ENCODE results near the gene C1orf174.

Gene C1orf174

DNA sequence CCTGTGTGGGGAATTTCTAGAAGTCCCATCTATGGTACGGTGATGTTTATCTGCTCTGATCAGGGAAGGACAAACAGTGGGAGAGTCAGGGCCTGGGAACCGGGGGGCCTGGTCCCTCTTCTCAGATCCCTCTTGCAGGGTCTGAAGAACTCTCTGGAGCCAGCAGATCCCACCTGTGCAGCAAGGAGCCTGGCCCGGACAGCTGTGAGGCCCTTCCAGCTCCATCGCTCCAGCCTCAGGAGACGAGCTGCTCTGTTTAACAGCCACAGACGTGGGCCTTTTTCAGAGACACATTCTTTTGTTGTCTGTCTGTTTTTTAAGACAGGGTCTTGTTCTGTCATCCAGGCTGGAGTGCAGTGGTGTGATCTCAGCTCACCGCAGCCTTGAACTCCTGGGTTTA, 14.5 kb downstream of the C1orf174 start:
- Histone ChIP-seq H3K23ac (ENCODE audit: low read depth, low read length, poor library complexity) (no peak overlapping the region), H3K9me3 (replicated peaks in 1 of 2; ENCODE audit: control insufficient read depth in 2 of 2, insufficient read depth in 1 of 2, low read depth in 1 of 2, low read length in 2 of 2) (no peaks in the 10 kb centered on the region)
- WGBS, 2 donors (ENCODE audit: extremely low coverage in 2 of 2, insufficient read length in 2 of 2, insufficient replicate concordance in 1 of 2), result no CpG with 5 or more reads among the region's 7 CpGs

DNA sequence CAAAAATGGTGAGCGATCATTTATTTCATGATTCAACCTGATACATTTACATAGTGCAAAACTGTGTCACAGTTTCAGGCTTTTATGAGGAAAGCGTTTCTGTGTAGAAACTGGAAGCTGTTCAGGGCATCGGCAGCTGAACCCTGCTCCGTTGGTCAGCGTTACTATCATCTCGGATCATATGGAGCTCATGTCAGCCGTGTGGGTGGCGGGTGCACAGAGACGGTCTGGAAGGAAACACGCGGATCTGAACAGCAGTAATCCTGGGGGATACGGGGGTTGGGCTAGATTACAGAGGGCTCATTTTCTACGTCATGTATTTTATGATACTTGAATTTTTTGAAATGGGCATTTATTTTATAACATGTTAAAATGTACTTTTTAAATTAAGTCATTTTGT, 15.1 kb downstream of the C1orf174 start:
- H2AK5ac ChIP-seq (ENCODE audit: low read depth, low read length), result no peak overlapping the region
- DNase-seq (ENCODE audit: low spot score), result no peak
- no peak overlapping the region for H4K91ac ChIP-seq (ENCODE audit: low read depth, low read length, poor library complexity)
- no peak overlapping the region for H3K4ac ChIP-seq (ENCODE audit: low read length)
- H3K4me2 ChIP-seq (ENCODE audit: insufficient read depth, low read length, poor library complexity, severe bottlenecking), result no peak overlapping the region
- no peaks in the 10 kb centered on the region for H3K79me1 ChIP-seq (ENCODE audit: low read depth, low read length)
- WGBS, 2 donors (ENCODE audit: extremely low coverage in 2 of 2, insufficient read length in 2 of 2, insufficient replicate concordance in 1 of 2), result no CpG with 5 or more reads among the region's 13 CpGs
- H3K14ac ChIP-seq (ENCODE audit: low read length), result no peak overlapping the region
- H3K36me3 ChIP-seq (replicated peaks in 1 of 2; ENCODE audit: control insufficient read depth in 2 of 2, insufficient read depth in 2 of 2, low read length in 2 of 2), result peaks cover 7 to 50% of the 10 kb centered on the region in 2 donors
- H2BK12ac ChIP-seq (ENCODE audit: low read length), result no peak overlapping the region
- no peak overlapping the region for H3K27ac ChIP-seq (replicated peaks; ENCODE audit: low read length)
- H3K18ac ChIP-seq (ENCODE audit: low read length), result no peak overlapping the region
- H2BK120ac ChIP-seq (ENCODE audit: low read depth, low read length), result no peak overlapping the region
- H3K27me3 ChIP-seq (ENCODE audit: control insufficient read depth in 3 of 3, insufficient read depth in 3 of 3, low read depth in 1 of 3, low read length in 3 of 3), result no peaks in the 10 kb centered on the region
- no peaks in the 10 kb centered on the region for H3K4me1 ChIP-seq (ENCODE audit: control insufficient read depth in 2 of 2, insufficient read depth in 1 of 2, low read depth in 1 of 2, low read length in 2 of 2)
- H2AFZ ChIP-seq (ENCODE audit: low read length), result no peak overlapping the region
- H2BK15ac ChIP-seq (ENCODE audit: low read length), result no peak overlapping the region
- no peak overlapping the region for H3K23ac ChIP-seq (ENCODE audit: low read depth, low read length, poor library complexity)
- no peak overlapping the region for H2BK5ac ChIP-seq (ENCODE audit: low read length)
- H3K9ac ChIP-seq (ENCODE audit: low read depth, low read length, poor library complexity), result no peak overlapping the region
- no peaks in the 10 kb centered on the region for H3K9me3 ChIP-seq (replicated peaks in 1 of 2; ENCODE audit: control insufficient read depth in 2 of 2, insufficient read depth in 1 of 2, low read depth in 1 of 2, low read length in 2 of 2)
- no peak overlapping the region for H4K8ac ChIP-seq (ENCODE audit: low read depth, low read length)
- no peak overlapping the region for H3K4me3 ChIP-seq (ENCODE audit: low read length in 2 of 2)

More for the DNA sequence above, 14.5 kb downstream of the C1orf174 start:
- no peak overlapping the region for H3K27ac ChIP-seq (replicated peaks; ENCODE audit: low read length)
- no peak overlapping the region for H2BK5ac ChIP-seq (ENCODE audit: low read length)
- no peak overlapping the region for H4K8ac ChIP-seq (ENCODE audit: low read depth, low read length)
- H3K4me2 ChIP-seq (ENCODE audit: insufficient read depth, low read length, poor library complexity, severe bottlenecking), result no peak overlapping the region
- H2AK5ac ChIP-seq (ENCODE audit: low read depth, low read length), result no peak overlapping the region
- no peak overlapping the region for H2AFZ ChIP-seq (ENCODE audit: low read length)
- peaks cover 13 to 56% of the 10 kb centered on the region in 2 donors for H3K36me3 ChIP-seq (replicated peaks in 1 of 2; ENCODE audit: control insufficient read depth in 2 of 2, insufficient read depth in 2 of 2, low read length in 2 of 2)
- H4K91ac ChIP-seq (ENCODE audit: low read depth, low read length, poor library complexity), result no peak overlapping the region
- no peaks in the 10 kb centered on the region for H3K79me1 ChIP-seq (ENCODE audit: low read depth, low read length)
- no peaks in the 10 kb centered on the region for H3K27me3 ChIP-seq (ENCODE audit: control insufficient read depth in 3 of 3, insufficient read depth in 3 of 3, low read depth in 1 of 3, low read length in 3 of 3)
- no peak overlapping the region for H3K4me3 ChIP-seq (ENCODE audit: low read length in 2 of 2)
- H3K14ac ChIP-seq (ENCODE audit: low read length), result no peak overlapping the region
- H2BK12ac ChIP-seq (ENCODE audit: low read length), result no peak overlapping the region
- H3K4ac ChIP-seq (ENCODE audit: low read length), result no peak overlapping the region
- no peak overlapping the region for H2BK15ac ChIP-seq (ENCODE audit: low read length)
- H3K4me1 ChIP-seq (ENCODE audit: control insufficient read depth in 2 of 2, insufficient read depth in 1 of 2, low read depth in 1 of 2, low read length in 2 of 2), result no peaks in the 10 kb centered on the region
- DNase-seq (ENCODE audit: low spot score), result no peak
- H3K18ac ChIP-seq (ENCODE audit: low read length), result no peak overlapping the region
- H2BK120ac ChIP-seq (ENCODE audit: low read depth, low read length), result no peak overlapping the region
- H3K9ac ChIP-seq (ENCODE audit: low read depth, low read length, poor library complexity), result no peak overlapping the region

DNA sequence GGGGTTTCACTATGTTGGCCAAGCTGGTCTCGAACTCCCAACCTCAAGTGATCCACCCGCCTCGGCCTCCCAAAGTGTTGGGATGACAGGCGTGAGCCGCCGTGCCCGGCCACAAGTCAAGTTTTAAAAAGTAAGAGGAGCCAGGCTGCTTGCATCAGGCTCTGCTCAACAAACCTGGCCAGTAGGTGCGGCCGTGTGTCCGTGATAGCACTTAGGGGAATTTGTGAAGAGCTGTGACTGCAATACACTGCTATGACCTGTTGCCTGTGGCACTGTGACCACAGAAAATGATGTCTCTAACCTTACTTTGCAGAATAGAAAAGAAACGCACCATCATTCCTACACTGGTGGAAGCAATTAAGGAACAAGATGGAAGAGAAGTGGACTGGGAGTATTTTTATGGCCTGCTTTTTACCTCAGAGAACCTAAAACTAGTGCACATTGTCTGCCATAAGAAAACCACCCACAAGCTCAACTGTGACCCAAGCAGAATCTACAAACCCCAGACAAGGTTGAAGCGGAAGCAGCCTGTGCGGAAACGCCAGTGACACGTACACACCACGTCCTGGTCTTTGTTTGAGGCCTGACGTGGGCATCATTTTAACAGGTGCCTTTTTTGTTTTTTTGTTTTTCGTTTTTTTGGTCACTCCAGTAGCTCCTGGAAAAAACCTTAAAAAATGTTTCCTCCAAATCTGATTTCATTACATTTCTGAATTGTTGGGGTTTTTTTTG, 16.7 kb downstream of the C1orf174 start:
- no peak overlapping the region for H3K14ac ChIP-seq (ENCODE audit: low read length)
- H2BK5ac ChIP-seq (ENCODE audit: low read length), result no peak overlapping the region
- peaks cover 4 to 36% of the 10 kb centered on the region in 2 donors for H3K36me3 ChIP-seq (replicated peaks in 1 of 2; ENCODE audit: control insufficient read depth in 2 of 2, insufficient read depth in 2 of 2, low read length in 2 of 2)
- H4K8ac ChIP-seq (ENCODE audit: low read depth, low read length), result no peak overlapping the region
- no peak overlapping the region for H4K91ac ChIP-seq (ENCODE audit: low read depth, low read length, poor library complexity)
- no peaks in the 10 kb centered on the region for H3K4me1 ChIP-seq (ENCODE audit: control insufficient read depth in 2 of 2, insufficient read depth in 1 of 2, low read depth in 1 of 2, low read length in 2 of 2)
- no peak overlapping the region for H2BK15ac ChIP-seq (ENCODE audit: low read length)
- no peak overlapping the region for H3K4ac ChIP-seq (ENCODE audit: low read length)
- H3K18ac ChIP-seq (ENCODE audit: low read length), result no peak overlapping the region
- no peak overlapping the region for H2BK120ac ChIP-seq (ENCODE audit: low read depth, low read length)
- H3K4me2 ChIP-seq (ENCODE audit: insufficient read depth, low read length, poor library complexity, severe bottlenecking), result no peak overlapping the region
- H3K27ac ChIP-seq (replicated peaks; ENCODE audit: low read length), result no peak overlapping the region
- no peak overlapping the region for H3K23ac ChIP-seq (ENCODE audit: low read depth, low read length, poor library complexity)
- WGBS, 2 donors (ENCODE audit: extremely low coverage in 2 of 2, insufficient read length in 2 of 2, insufficient replicate concordance in 1 of 2), result no CpG with 5 or more reads among the region's 18 CpGs
- H2AK5ac ChIP-seq (ENCODE audit: low read depth, low read length), result no peak overlapping the region
- H3K79me1 ChIP-seq (ENCODE audit: low read depth, low read length), result no peaks in the 10 kb centered on the region
- H3K27me3 ChIP-seq (ENCODE audit: control insufficient read depth in 3 of 3, insufficient read depth in 3 of 3, low read depth in 1 of 3, low read length in 3 of 3), result no peaks in the 10 kb centered on the region
- no peak overlapping the region for H2BK12ac ChIP-seq (ENCODE audit: low read length)
- no peak overlapping the region for H2AFZ ChIP-seq (ENCODE audit: low read length)
- DNase-seq (ENCODE audit: low spot score), result no peak
- no peak overlapping the region for H3K9ac ChIP-seq (ENCODE audit: low read depth, low read length, poor library complexity)
- no peak overlapping the region for H3K4me3 ChIP-seq (ENCODE audit: low read length in 2 of 2)
- peaks cover 7 to 9% of the 10 kb centered on the region in 2 donors for H3K9me3 ChIP-seq (replicated peaks in 1 of 2; ENCODE audit: control insufficient read depth in 2 of 2, insufficient read depth in 1 of 2, low read depth in 1 of 2, low read length in 2 of 2)

DNA sequence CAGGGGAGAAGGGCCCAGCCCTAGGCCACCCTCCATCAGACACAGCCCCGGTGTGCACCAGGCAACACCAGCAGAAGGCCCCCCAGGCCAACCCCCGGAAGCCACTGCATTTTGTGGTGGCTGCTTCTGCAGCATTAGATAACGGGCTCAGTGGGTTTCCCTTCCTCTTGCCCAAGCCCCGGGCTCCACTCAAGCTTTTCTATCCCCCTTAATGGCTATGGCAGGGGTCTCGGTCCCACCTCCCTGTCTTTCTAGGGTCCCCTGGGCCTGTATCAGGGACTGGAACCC, 18.9 kb downstream of the C1orf174 start:
- no peak overlapping the region for H2AK5ac ChIP-seq (ENCODE audit: low read depth, low read length)
- H3K9ac ChIP-seq (ENCODE audit: low read depth, low read length, poor library complexity), result no peak overlapping the region
- no peak overlapping the region for H2AFZ ChIP-seq (ENCODE audit: low read length)
- H3K23ac ChIP-seq (ENCODE audit: low read depth, low read length, poor library complexity), result peak overlapping the region; percentile 8
- H4K8ac ChIP-seq (ENCODE audit: low read depth, low read length), result no peak overlapping the region
- no peak overlapping the region for H3K14ac ChIP-seq (ENCODE audit: low read length)
- H3K18ac ChIP-seq (ENCODE audit: low read length), result no peak overlapping the region
- H3K9me3 ChIP-seq (replicated peaks in 1 of 2; ENCODE audit: control insufficient read depth in 2 of 2, insufficient read depth in 1 of 2, low read depth in 1 of 2, low read length in 2 of 2), result peaks cover 7 to 10% of the 10 kb centered on the region in 2 donors
- H3K36me3 ChIP-seq (replicated peaks in 1 of 2; ENCODE audit: control insufficient read depth in 2 of 2, insufficient read depth in 2 of 2, low read length in 2 of 2), result peaks cover 0 to 22% of the 10 kb centered on the region in 2 donors
- H3K4me3 ChIP-seq (ENCODE audit: low read length in 2 of 2), result peak overlapping the region in 1 of 2 donors; percentile 26
- no peak overlapping the region for H3K4ac ChIP-seq (ENCODE audit: low read length)
- H3K27ac ChIP-seq (replicated peaks; ENCODE audit: low read length), result no peak overlapping the region
- no peak for DNase-seq (ENCODE audit: low spot score)
- no CpG with 5 or more reads among the region's 5 CpGs for WGBS, 2 donors (ENCODE audit: extremely low coverage in 2 of 2, insufficient read length in 2 of 2, insufficient replicate concordance in 1 of 2)
- H2BK120ac ChIP-seq (ENCODE audit: low read depth, low read length), result no peak overlapping the region
- no peaks in the 10 kb centered on the region for H3K79me1 ChIP-seq (ENCODE audit: low read depth, low read length)
- H2BK15ac ChIP-seq (ENCODE audit: low read length), result no peak overlapping the region
- no peaks in the 10 kb centered on the region for H3K4me1 ChIP-seq (ENCODE audit: control insufficient read depth in 2 of 2, insufficient read depth in 1 of 2, low read depth in 1 of 2, low read length in 2 of 2)
- H3K4me2 ChIP-seq (ENCODE audit: insufficient read depth, low read length, poor library complexity, severe bottlenecking), result no peak overlapping the region
- no peak overlapping the region for H2BK5ac ChIP-seq (ENCODE audit: low read length)
- no peak overlapping the region for H4K91ac ChIP-seq (ENCODE audit: low read depth, low read length, poor library complexity)
- no peak overlapping the region for H2BK12ac ChIP-seq (ENCODE audit: low read length)
- no peaks in the 10 kb centered on the region for H3K27me3 ChIP-seq (ENCODE audit: control insufficient read depth in 3 of 3, insufficient read depth in 3 of 3, low read depth in 1 of 3, low read length in 3 of 3)
